Neutrophil (primary cell): ENCODE measurements around the gene OCSTAMP.

ENCODE experiments used
- H3K27ac ChIP-seq: fragments of 200-600 bp; sonication (generic); 2 replicates; pipeline ENCODE4 v1.5.1; 2016; ENCODE audit warnings: mild to moderate bottlenecking, moderate library complexity
- H3K27me3 ChIP-seq: fragments of 200-600 bp; sonication (generic); 2 replicates; pipeline ENCODE4 v1.6.0; 2016; ENCODE audit warnings: mild to moderate bottlenecking
- H3K36me3 ChIP-seq: fragments of 200-600 bp; sonication (generic); 2 replicates; pipeline ENCODE4 v1.5.1; 2017
- H3K4me1 ChIP-seq, 2 experiments: fragments of 200-600 bp in 1 of 2; sonication (generic) in 1 of 2; 1 replicate in 1 of 2; 2 replicates in 1 of 2; pipeline versions ENCODE4 v1.5.1 to v1.6.1; 2013 to 2016; ENCODE audit warnings: low read depth in 1 of 2, low read length in 1 of 2, mild to moderate bottlenecking in 1 of 2, moderate library complexity in 1 of 2; ENCODE audit not compliant: control insufficient read depth in 1 of 2, insufficient read depth in 1 of 2
- H3K4me3 ChIP-seq, 2 experiments: fragments of 200-600 bp in 1 of 2; sonication (generic) in 1 of 2; 1 replicate in 1 of 2; 2 replicates in 1 of 2; pipeline ENCODE4 v1.5.1; 2013 to 2016; ENCODE audit warnings: low read depth in 1 of 2, low read length in 1 of 2, mild to moderate bottlenecking in 1 of 2, moderate library complexity in 1 of 2
- H3K9me3 ChIP-seq: fragments of 200-600 bp; sonication (generic); 2 replicates; pipeline ENCODE4 v1.5.1; 2016
- CTCF ChIP-seq: fragments of 200-600 bp; sonication (generic); IDR thresholded peaks from 2 replicates; pipeline ENCODE4 v1.5.1; 2016; ENCODE audit warnings: antibody characterized with exemption

The OCSTAMP gene

GRCh38 chr20:46566125-46566524, 15.7 kb upstream of the OCSTAMP start:
- H3K9me3 ChIP-seq, result no peaks in the 10 kb centered on the region
- peaks cover 9% of the 10 kb centered on the region for H3K27me3 ChIP-seq
- peaks cover 0 to 7% of the 10 kb centered on the region in 2 experiments for H3K4me1 ChIP-seq
- no peak overlapping the region for H3K4me3 ChIP-seq
- no peak for TF ChIP-seq CTCF
- H3K27ac ChIP-seq, result no peak overlapping the region
- no peaks in the 10 kb centered on the region for H3K36me3 ChIP-seq

- Histone ChIP-seq H3K27me3 (peaks cover 9% of the 10 kb centered on the region), H3K9me3 (no peaks in the 10 kb centered on the region), H3K4me1 (peaks cover 0 to 7% of the 10 kb centered on the region in 2 experiments), H3K36me3 (no peaks in the 10 kb centered on the region), H3K4me3 (no peak overlapping the region), H3K27ac (no peak overlapping the region)
- TF ChIP-seq CTCF, result no peak
Observed at GRCh38 chr20:46564241-46564957, 13.9 kb upstream of the OCSTAMP start.

- Histone ChIP-seq H3K27ac (no peak overlapping the region), H3K27me3 (peaks cover 9% of the 10 kb centered on the region), H3K36me3 (no peaks in the 10 kb centered on the region), H3K4me3 (no peak overlapping the region), H3K9me3 (no peaks in the 10 kb centered on the region), H3K4me1 (peaks cover 0 to 7% of the 10 kb centered on the region in 2 experiments)
- no peak for TF ChIP-seq CTCF
Observed at GRCh38 chr20:46563860-46564221, 13.4 kb upstream of the OCSTAMP start.

GRCh38 chr20:46563170-46563859, 12.9 kb upstream of the OCSTAMP start:
- Histone ChIP-seq H3K36me3 (no peaks in the 10 kb centered on the region), H3K9me3 (no peaks in the 10 kb centered on the region), H3K4me1 (peaks cover 0 to 7% of the 10 kb centered on the region in 2 experiments), H3K4me3 (no peak overlapping the region), H3K27ac (no peak overlapping the region), H3K27me3 (peaks cover 4% of the 10 kb centered on the region)
- no peak for TF ChIP-seq CTCF

GRCh38 chr20:46562373-46563169, 12.1 kb upstream of the OCSTAMP start:
- no peak overlapping the region for H3K27ac ChIP-seq
- H3K36me3 ChIP-seq, result no peaks in the 10 kb centered on the region
- H3K4me1 ChIP-seq, result peaks cover 0 to 7% of the 10 kb centered on the region in 2 experiments
- peak overlapping the region; percentile 30 to 46 for H3K4me3 ChIP-seq
- TF ChIP-seq CTCF, result peak; percentile 85
- peaks cover under 1% of the 10 kb centered on the region for H3K27me3 ChIP-seq
- no peaks in the 10 kb centered on the region for H3K9me3 ChIP-seq
